Measurements from ENCODE around the gene PSEN2.
"Not testable (repeated sequence)": the region's sequence is repeated elsewhere in the genome, so short reads cannot be mapped to it uniquely, and the experiment has no call there.

Gene PSEN2

DNA sequence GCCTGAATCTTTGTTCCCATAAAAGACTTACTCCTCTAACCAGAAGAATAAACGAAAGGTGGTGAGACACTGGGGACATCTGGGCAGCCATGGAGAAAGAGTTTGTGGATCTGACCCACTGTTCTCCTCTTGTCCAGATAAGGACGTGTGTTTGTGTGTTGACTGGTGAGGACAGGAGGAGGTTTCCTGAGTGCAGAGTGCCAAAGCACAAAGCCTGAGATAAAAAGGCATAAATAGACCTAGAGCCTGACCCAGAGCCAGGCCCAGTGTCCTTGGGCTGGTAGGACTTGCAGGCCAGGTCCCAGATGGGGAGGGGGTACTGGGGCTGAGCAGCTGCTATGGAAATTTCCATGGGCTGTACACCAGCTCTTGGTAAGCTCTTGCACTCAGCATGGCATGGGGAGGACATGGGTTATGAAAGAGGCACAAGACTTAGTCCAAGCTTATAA is 50.1 kb downstream of the PSEN2 start:
- no peak for DNase-seq

DNA sequence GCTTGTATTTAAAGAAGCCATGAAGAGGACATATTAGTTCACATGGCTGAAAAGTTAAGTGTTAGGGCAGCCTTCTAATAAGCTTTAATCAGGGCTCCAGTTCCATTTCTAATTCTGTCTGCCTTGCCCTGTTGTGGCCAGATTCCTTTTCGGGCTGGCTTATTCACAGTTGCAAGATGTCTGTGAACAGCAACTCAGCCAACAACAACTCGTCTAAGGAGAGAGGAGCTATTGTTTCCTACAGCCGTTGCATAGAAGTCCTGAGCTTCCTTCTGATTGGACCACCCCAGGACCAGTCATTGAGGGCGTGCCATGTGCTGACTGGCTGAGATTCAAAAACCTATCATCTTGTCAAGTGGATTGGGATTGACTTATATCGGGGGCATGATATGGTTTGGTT is 51.1 kb downstream of the PSEN2 start:
- no peak for DNase-seq

- DNase-seq = not testable (repeated sequence)
Observed at GRCh38 chr1:226929260-226930111, 59.1 kb downstream of the PSEN2 start.

DNA sequence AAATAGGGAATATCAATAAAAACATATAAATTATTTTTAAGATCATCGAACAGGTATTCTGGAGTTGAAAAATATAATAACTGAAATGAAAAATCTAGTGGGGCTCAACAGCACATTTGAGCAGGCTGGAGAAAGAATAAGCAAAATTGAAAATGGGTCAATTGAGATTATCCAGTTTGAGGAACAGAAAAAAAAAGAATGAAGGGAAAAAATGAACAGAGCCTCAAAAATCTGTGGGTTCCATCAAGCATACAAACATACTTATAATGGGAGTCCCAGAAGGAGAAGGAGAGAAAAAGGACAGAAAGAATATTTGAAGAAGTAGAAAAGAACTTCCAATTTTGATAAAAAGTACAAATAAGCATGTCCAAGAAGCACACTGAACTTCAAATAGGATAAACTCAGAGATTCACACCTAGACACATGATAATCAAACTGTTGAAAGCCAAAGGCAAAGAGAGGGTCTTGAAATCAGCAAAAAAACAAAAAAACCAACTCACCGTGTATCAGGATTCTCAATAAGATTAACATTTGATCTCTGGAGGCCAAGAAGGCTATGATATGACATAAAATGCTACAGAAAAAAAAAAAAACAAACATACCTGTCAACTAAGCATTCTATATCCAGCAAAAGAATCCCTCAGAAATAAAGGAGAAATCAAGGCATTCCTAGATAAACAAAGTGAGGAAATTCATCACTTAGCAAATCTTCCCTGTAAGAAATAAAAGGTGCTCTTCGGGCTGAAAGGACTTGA is 64.2 kb downstream of the PSEN2 start:
- no peak for DNase-seq

- peak; percentile 38 for DNase-seq
Observed at GRCh38 chr1:226937940-226938725, 67.7 kb downstream of the PSEN2 start.

- peak; percentile 80 for DNase-seq
Observed at GRCh38 chr1:226938903-226939437, 68.6 kb downstream of the PSEN2 start.

- DNase-seq = peak; percentile 71
Observed at GRCh38 chr1:226939438-226940028, 69.1 kb downstream of the PSEN2 start.

DNA sequence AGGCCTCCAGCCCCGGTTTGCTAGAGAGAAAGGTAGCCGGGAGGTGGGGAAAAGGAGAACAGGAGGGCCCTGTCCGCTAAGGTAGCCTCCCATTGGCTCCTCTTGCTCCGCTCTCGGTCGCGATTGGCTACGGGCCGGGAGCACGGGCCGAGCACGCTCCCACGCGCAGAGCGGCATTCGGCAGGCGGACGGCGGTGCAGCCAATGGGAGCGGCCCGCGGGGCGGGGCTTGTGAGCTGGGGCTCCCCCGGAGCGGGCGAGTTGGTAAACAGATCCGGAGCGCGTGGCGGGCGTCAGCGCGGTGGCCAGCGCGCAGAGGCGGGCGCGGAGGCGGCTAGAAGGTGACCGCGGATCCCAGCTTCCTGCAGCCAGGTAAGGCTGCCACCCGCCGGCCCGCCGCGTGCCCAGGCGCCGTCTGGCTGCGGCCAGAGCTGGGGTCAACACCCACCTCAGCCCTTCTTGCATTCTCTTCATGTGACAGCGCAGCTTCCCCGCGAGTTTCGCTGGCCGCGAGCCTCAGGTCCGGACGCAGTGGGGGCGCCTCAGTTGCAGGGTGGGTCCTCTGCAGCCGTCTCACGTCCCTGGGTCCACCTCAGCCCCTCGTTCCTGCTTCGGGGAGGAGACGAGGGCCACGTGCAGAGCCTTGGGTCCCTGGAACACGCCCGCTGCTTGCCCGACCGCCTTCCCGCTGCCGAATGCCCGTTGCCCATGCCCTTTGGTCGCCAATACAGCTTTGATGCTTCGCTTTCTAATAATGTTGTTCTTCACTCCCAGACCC is 69.8 kb downstream of the PSEN2 start, which contains the start of gene COQ8A:
Gene COQ8A (plus strand): TSS at position 266 of the 777 bp plus-strand sequence. CDS start 21,092 bp downstream, outside the sequence.
- DNase-seq = peak; percentile 100

GRCh38 chr1:226940806-226941067 is 70.3 kb downstream of the PSEN2 start:
- no peak for DNase-seq

GRCh38 chr1:226942392-226942791 is 72.0 kb downstream of the PSEN2 start:
- DNase-seq = no peak

DNA sequence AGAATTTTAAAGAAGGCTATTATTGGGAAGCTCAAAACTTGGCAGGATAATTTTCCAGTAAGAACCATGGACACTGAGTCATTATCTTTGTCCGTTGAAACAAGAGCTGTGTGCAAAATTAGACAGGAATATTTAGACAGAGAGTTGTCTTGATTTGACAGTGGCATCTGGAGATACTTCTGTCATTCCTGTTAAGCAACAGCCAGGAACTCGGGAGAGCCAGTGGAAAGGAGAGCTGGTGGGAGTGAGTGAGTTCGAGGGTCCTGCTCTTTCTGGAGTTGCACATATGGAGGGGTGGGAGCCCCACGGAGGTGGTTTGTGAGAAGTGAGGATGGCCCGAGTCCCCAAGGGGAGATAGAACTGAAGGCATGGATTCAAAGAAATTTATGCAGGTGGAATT is 72.7 kb downstream of the PSEN2 start:
- DNase-seq = no peak

DNA sequence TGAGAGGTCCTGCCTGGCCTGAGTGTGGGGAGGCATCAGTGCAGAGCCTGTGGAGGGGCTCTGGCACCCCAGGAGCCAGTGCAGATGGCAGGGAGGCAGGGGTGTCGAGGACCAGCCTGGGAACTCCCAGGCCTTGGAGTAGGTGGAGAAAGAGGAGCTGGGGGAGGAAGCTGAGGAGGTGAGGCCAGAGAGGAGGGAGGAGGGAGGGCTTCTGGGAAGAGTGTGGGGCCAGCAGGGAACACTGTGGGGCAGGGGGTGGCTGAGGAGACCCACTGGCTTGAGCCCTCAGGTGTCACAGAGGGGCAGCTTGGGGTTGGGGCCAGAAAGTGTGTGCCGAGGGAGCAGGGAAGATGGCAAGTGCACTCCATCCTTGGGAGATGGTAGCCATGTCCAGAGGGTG is 73.5 kb downstream of the PSEN2 start:
- no peak for DNase-seq

GRCh38 chr1:226945106-226945857 is 74.9 kb downstream of the PSEN2 start:
- no peak for DNase-seq
